Middle frontal gyrus (tissue), 1 donor: ENCODE measurements around the gene SERTAD1.
"Not testable (repeated sequence)": the region's sequence is repeated elsewhere in the genome, so short reads cannot be mapped to it uniquely, and the experiment has no call there.

Experiments used
- DNase-seq: peaks from one replicate; pipeline ENCODE4 v3.0.0-alpha.2; 2015; ENCODE audit warnings: low spot score; ENCODE audit errors: extremely low spot score

The SERTAD1 gene

DNA sequence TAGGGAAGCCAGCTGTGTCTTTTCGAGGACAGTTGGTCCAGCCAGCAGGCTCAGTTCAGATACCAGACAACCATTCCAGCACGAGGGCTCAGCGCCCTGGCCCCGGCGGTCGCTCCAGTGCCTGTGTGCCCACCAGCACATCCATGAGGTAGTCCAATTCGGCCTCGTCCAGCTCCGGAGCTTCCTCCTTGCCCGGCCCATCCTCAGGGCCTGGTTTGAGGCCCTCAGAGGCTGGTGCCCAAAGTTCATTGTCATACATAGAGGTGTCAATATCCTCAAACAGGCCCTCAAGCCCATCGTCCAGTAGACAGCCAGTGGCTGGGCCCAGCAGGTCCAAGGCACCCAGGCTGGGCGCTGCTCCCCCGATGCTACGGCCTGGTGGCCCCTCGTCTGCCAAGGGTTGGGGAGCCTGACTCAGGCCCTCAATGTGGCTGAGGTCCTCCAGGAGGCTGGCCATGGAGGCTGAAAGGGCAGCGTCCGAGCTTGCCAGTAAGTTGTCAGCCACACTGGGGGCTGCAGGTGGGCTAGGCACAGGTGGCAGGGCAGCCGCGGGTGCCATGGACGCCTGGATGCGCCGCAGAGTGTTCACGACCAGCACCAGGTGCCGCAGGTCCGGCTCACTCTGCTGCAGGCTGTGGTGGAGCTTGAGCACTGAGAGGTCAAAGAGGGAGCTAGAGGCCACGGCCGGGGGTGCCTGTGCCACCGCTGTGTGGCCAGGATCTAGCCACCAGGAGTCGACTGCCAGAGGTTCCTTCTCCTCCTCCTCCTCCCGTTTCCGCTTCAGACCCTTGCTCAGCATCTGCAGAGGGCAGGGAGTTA is 2.8 kb downstream of the SERTAD1 start:
- no peak for DNase-seq

DNA sequence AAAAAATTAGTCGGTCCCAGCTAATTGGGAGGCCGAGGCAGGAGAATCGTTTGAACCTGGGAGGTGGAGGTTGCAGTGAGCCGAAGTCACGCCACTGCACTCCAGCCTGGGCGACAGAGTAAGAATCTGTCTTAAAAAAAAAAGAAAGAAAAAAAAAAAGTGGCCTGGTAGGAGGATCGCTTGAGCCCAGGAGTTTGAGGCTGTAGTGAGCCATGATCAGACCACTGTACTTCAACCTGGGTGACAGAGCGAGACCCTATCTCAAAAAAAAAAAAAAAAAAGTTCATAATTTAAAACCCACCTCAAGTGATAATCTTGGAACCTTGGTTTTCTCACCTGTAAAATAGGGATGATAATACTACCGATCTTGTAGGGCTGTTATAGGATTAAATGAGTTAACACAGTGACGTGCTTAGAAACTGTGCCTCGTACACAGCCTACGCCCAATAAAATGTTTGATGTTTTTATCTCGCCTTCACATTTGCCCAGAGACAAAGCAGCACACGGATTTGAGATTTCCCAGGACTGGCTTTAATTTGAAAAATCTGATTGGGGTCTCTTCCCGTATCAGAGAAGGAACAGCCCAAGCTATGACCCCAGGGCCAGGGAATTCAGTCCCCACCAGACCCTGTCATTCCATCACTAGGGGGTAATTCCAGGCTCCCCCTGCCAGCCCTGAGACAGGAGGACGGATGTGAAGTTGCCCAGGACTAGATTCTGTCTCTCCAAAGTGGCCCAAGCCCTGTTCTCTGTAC is 3.6 kb downstream of the SERTAD1 start:
- no peak for DNase-seq

DNA sequence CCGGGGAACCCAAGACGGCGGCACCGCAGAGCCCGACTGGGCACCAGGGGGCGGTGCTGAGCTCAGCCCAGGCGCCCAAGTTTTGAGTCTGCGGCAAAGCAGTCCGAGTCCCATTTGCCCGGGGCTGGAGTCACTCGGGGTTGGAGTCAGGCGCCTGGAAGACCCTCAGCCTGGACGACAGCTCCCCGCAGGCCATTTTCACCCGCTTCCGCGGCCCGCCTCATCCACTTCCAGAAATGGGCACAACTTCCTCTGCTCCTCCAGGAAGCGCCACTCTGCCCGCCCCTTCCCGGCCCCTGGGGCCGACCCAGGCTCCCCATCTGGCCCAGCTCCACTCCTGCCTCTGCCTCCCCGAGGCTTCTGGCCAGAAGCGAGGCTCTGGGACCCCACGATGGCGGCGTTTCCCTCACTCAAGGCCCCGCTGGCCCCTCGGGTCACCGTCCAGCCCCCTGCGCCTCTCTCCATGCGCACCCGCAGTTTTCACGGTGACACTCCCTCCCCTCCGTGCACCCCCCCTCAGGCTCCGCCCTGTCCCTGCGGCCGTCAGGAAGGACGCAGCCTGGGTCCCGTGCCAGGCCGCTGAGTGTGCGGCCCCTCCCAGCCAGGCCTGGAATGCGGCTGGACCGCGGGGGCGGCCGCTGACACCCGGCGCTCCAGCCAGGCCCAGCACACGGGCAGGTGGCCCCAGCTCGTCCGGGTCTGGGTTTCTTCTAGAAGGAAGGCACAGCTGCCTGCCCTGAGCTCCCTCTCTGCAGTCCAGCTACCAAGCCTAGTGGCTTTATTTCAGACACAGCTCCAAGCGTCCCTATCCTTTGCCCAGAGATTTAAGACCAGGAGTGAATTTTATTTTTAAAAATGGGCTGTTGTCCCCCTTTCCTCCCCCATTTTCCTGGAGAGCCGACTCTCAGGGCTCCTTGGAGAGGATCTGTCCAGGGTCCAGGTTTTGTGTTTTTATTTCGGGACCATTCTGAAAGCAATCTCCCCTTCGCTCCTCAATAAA is 4.7 kb downstream of the SERTAD1 start:
- DNase-seq = peak; percentile 54

DNA sequence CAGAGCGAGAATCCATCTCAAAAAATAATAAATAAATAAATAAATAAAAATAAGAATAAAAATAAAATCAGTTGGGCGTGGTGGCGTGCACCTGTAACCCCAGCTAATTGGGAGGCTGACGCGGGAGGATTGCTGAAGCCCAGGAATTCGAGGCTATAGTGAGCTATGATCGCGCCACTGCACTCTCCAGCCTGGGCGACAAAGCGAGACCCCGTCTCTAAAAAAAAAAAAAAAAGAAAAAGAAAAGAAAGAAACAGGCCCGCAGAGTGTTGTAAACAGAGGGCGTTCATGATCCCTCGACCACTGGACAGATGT is 5.4 kb downstream of the SERTAD1 start:
- DNase-seq = no peak

DNA sequence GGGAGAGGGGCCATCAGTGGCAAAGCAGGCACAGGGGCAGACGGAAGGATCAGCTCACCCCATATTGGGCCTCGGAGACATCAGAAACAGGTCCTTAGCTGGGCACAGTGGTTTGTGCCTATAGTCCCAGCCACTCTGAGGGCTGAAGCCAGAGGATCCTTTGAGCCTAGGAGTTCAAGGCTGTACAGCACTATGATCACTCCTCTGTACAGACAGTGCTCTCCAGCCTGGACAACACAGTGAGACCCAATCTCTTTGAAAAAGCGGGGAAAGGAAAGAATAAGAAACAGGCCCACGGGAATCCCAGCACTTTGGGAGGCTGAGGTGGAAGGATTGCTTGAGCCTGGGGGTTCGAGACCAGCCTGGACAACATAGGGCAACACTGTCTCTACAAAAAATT is 6.0 kb downstream of the SERTAD1 start:
- DNase-seq = no peak

DNA sequence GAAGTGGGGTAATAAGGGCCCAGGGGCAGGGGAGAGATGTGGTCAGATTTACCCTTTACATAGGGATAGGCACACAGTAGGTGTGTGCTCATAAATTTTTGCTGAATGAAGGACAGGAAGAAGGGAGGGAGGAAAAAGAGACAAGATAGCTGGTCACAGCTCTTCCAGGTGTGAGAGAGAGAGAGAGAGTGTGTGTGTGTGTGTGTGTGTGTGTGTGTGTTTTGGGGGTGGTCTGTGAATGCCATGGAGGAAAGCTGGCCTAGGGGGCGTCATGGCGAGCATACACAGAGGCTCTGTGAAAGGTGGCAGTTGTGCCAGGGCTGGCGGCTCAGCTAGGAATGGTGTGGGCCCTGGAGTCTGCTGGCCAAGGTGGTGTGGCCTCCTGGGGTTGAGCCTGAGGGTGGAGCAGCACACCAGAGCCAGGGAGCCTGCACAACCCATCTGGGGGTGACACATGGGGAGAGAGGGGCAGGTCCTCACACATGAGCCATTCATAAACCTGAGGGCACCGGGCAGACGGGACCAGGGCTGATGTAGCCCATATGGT is 6.7 kb downstream of the SERTAD1 start:
- no peak for DNase-seq

DNA sequence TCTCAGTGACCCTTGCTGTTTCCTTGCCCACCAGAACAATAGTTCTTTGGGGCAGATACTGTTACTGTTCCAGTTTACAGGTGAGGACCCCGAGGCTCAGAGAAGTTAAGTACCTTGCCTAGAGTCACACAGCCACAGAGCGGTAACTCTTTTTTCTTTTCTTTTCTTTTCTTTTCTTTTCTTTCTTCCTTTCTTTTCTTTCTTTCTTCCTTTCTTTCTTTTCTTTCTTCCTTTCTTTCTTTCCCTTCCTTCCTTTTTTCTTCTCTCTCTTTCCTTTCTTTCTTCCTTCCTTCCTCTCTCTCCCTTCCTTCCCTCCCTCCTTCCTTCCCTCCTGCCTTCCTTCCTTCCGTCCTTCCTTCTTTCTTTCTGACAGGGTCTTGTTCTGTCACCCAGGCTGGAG is 7.8 kb downstream of the SERTAD1 start:
- DNase-seq = no peak

DNA sequence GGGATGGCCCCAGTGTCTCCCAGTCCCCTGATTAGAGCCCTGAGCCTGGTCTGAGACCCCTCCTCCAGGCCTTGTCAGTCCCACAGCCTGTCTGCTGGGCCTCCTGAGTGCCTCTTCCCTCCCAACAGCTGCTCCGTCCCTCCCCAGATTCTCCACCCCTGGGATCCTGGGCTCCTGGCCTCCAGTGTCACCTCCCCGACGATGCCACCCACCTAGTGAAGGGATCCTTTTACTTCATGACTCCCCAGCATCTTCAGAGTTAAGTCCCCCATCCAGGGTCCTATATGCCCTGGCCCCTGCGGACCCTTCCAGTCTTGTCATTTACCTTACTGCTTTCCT is 8.2 kb downstream of the SERTAD1 start:
- DNase-seq = no peak

DNA sequence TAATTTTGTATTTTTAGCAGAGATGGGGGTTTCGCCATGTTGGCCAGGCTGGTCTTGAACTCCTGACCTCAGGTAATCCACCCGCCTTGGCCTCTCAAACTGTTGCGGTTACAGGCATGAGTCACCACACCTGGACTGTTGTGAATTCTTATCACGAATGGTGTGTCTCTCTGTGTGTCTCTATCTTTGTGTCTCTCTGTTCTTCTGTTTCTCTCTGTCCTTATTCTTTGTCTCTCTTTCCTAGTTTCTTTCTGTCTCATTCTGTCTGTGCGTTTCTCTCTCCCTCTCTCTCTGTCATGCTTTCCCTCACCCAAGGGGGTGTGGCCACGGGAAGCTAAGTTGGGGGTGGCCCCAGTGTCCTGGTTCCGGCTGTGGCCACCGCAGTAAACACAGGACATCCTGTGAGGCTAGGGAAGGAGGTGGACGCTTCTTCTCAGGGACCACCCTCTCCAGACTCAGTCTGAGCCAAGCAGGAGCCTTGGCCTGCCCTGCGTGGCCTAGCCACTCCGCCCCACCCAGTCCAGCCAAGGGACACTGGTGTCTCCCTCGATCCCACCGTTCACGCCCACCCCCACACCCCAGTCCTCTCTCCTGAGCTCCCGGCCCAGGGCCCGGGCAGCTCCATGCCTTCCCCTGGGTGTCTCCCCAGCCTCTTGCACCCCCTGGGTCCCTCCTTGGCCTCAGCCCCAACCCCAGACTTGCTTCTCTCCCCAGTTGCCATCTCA is 8.7 kb downstream of the SERTAD1 start:
- DNase-seq = no peak

DNA sequence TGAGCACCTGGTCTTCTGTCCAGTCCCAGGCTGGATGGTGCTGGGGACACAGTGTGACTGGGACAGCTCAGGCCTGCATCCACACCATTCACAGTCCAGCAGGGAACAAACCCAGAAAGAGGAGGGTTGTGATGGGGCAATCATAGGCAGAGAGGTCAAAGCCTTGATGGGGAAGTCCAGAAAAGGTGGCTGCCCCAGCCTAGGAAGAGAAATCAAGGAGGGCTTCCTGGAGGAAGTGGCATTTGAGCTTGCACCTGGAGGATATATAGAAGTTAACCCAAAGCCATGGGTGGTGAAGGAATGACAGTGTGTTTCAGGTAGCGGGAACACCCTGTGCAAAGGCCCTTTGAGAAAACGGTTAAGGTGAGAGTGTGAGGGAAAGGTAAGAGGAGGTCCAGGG is 10.0 kb downstream of the SERTAD1 start:
- no peak for DNase-seq

DNA sequence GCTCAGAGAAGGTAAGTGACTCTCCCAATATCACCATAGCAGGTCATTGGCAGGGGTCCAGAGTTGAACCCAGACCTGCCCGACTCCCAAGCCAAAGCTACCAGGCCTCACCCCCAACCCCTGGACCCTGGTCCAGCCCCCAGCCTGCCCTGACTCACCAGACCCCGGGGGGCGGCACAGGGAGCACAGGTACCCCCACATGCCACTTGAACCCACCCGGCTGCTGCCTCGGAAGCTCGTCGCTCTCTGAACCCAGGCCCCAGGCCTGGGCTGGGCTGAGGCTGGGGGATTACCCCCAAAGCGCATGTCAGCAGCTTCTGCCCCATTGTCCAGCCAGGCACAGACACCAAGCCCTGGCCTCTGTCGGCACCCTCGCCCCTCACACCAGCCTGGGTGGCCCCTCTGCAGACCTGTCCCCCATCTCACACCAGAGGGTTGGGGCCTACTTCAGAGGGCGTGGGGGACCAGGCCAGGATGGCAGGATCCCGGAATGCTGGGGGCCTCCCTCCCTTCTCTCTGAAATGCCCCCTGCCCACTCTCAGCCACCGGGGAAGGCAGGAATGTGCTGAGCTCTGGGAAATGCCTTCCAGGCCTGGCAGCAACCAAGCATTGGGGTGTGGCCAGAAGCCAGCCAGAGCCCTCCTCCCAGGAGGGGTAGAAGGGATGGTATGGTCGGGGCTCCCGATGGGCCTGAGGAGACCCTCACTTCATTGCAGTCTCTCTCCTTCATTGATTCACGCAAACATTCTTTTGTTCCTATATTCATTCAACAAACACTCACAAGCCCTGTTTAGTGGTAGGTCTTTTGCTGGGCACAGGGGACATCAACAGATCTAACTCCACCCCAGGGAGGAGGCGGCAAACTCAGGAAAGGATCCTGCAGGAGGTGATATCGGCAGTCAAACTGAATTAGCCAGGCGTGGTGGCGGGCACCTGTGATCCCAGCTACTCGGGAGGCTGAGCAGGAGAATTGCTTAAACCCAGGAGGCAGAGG is 11.0 kb downstream of the SERTAD1 start:
- DNase-seq = no peak

DNA sequence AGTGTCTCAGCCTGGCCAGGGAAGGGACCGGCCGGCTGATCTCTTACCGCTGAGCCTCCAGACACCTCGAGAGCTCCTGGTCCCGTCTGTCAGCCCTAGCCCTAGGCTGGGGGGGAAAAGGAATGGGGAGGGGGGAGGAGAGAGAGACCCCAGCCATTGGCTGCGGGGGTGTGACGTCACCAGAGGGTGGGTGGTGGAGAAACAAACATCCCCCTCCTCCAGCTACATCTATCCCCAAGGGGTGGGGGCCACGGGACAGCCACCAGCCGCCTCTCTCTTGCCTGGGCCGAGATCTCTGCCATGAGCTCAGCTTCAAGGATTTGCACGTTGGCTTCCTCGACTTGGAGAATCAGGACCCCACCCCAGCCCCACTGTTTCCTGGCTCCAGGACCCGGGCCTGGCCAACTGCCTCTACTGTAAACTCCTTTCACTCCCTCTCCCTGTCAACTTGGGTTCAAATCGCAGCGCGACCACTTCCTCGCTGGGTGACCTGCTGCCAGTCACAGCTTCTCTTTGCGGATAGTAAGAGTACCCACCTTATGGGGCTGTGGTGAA is 12.4 kb downstream of the SERTAD1 start, which contains the start of gene PRX:
TSS of gene PRX (minus strand) at position 88 of the 555 bp plus-strand sequence. CDS start 5,446 bp downstream, outside the sequence.
- DNase-seq = no peak

DNA sequence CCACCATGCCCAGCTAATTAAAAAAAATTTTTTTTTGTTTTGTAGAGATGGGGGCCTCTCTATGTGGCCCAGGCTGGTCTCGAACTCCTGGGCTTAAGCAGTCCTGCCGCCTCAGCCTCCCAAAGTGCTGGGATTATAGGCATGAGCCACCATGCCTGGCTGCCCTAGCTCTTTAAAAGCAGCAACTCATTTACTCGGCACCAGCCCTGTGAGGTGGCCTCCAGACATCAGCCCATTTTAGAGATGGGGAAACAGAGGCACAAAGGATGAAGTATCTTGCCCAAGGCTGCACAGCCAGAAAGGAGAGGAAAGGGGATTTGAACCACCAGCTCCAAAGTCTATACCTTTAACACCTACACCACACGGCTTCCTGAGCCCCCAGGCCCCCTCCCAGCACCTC is 12.9 kb downstream of the SERTAD1 start:
- no peak for DNase-seq

DNA sequence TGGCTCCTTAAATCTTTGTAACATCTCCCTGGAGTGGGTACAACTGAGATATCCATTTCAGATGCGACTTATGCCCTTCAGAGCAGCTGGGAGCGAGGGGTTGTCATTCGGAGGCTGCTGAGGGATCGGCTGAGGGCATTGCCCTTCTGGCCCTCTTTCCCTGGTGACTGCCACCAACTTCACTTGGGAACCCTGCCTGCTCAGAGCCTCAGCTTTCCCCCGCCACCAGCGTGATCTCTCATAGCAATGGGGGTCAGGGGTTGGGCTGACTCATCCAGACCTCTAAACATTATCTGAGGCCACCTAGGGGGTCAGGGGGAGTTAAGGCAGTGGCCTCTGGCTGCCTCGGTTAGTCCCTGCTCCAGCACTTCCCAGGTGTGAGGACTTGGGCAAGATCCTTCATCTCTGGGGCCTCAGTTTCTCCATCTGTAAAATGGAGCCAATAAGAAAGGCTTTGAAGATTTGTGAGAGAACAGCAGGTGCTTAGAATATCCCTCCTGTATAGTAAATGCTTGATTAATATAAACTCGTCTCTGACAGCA is 13.8 kb downstream of the SERTAD1 start:
- DNase-seq = no peak

DNA sequence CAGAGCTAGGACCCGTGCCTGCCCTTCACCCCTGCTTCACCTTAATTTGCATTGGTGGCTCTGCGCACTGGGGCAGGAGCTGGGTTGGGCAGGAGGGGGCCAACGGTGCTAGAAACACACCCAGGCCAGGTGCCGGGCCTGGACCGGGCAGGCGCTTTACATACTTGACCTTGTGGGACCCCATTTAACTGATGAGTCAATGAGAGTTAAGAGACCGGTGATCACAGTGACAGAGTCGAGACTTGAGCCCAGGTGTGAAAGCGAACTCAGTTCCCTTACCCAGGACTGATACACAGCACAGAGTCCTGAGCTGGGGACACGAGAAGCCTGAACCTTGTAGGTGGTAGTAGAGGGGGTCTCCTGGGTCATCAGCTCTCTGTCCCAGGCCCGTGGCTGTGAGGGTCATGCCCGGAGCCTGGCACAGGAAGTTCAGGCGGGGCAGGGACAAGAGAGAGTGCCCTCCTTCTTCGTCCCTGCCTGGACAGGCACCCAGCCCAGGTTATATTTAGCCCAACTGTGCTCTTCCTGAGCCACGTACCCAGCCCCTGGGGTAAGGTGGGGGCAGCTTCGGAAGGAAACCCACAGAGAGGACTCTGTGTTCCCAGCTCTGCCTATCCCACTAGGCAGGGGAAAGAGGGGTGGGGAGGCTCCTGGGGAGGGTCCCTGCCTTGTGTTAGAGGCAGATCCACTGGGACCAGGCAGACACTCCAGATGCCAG is 14.5 kb downstream of the SERTAD1 start:
- no peak for DNase-seq

DNA sequence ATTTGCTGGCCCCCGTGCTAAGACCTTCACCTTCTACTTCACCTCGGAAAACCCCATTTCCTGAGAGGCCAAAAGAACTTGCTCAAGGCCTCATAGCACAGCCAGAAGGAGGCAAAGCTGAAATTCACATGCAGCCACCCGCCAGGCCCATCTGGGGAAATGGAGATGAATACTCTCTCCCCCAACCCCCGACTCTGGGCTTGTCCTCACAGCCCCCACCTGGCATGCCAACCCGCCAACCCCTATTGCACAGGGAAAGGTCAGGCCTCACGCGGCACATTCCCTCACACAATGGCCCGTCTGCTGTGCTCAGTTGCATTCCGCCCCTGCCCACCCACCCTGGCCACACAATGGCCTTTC is 15.8 kb downstream of the SERTAD1 start:
- no peak for DNase-seq

DNA sequence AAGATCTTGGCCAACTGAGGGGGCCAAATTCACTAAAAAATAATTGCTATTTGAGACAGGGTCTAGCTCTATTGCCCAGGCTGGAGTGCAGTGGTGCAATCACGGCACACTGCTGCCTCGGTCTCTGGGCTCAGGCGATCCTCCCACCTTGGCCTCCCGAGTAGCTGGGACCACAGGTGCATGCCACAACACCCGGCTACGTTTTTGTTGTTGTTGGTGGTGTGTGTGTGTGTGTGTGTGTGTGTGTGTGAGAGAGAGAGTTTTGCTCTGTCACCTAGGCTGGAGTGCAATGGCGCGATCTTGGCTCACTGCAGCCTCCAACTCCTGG is 17.2 kb downstream of the SERTAD1 start:
- DNase-seq = not testable (repeated sequence)
